Myocyte (in vitro differentiated cells): ENCODE data around the gene RARS2. TPM values are rescaled to one million over a fixed set of nuclear protein-coding genes. Genes with fewer than 3 reads are reported as not detected.
A peak's percentile ranks its signal among the peaks of the same experiment; 100 is the strongest.
"Not testable (repeated sequence)": the region's sequence is repeated elsewhere in the genome, so short reads cannot be mapped to it uniquely, and the experiment has no call there.

Source experiments
- DNase-seq: peaks from one replicate; pipeline ENCODE4 v3.0.0-alpha.2; 2012; ENCODE audit warnings: low read depth
- polyA plus RNA-seq: library from polyadenylated mRNA; unstranded; fragments of >200 nt; gene quantifications from one replicate; pipeline ENCODE4 v1.2.1, GENCODE V29; 2012; ENCODE audit warnings: missing spikeins
- total RNA-seq: library from RNA; depleted of rRNA; stranded (reverse); fragments of >200 nt; gene quantifications from 2 replicates; pipeline ENCODE4 v1.2.3, GENCODE V29; 2014

Gene RARS2
- 28.7 and 31.2 TPM in 2 replicates for total RNA-seq
- polyA plus RNA-seq, result 34.0 TPM

- peak; percentile 95 for DNase-seq
Observed at GRCh38 chr6:87589693-87590416, at the start of gene RARS2, which contains the start of gene ORC3. TSS of gene RARS2 (minus strand) at chr6:87589987. CDS start at chr6:87589957, 30 bp downstream. TSS of gene ORC3 (plus strand) at chr6:87590135. CDS start at chr6:87590169, 34 bp downstream.

- no peak for DNase-seq
Observed at GRCh38 chr6:87639373-87639772, 49.6 kb upstream of the RARS2 start.

DNA sequence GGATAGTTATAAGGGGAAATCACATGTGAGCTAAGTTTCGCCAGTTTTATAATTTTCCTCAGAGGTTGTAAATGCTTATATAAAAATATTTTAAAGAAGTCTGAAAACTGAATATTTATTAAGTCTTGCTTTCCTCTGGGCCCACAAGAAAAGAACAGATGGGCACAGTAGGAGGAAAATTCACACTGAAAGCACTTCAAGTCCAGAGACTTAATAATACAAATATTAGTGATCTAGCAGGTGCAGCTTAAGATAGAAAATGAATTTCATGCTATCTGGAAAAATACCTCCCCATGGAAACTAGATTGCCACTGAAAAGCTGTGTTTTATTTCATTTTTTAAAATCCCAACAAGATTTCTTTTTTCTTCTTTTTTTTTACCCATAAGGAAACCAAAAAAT, 47.3 kb upstream of the RARS2 start:
- no peak for DNase-seq

GRCh38 chr6:87636315-87636714, 46.5 kb upstream of the RARS2 start:
- no peak for DNase-seq

GRCh38 chr6:87633851-87634250, 44.1 kb upstream of the RARS2 start:
- no peak for DNase-seq

DNA sequence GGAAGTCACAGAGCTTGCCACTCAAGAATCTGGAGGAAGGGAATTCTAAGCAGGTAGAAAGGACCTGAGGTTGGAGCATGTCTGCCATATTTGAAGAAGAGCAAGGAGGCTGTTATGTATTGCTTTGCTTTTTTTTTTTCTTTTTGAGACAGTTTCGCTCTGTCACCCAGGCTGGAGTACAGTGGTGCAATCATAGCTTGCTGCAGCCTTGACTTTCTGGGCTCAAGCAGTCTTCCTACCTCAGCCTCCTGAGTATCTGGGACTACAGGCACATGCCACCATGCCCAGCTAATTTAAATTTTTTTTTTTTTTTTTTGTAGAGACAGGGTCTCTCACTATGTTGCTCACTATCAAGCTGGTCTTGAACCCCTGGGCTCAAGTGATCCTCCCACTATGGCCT, 41.0 kb upstream of the RARS2 start:
- no peak for DNase-seq

GRCh38 chr6:87628881-87629280, 39.1 kb upstream of the RARS2 start:
- peak; percentile 62 for DNase-seq

DNA sequence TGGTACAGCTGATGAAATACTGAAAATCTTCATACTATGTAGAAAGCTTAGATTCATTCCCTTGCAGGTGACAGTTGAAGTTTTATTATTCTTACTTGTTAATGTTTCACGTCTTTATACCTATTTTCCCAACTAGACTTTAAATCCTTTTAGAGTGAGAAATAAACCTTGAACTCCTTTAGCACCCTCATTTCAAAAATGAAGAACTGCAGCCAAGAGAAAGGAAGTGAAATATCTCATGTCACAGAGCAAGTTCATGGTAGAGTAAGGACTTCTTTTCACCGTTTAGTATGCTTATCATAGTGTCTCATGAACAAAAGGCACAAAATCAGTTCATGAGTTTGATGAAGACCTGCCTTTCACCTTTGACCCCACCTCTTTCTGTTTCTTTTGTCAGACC, 38.6 kb upstream of the RARS2 start:
- no peak for DNase-seq

DNA sequence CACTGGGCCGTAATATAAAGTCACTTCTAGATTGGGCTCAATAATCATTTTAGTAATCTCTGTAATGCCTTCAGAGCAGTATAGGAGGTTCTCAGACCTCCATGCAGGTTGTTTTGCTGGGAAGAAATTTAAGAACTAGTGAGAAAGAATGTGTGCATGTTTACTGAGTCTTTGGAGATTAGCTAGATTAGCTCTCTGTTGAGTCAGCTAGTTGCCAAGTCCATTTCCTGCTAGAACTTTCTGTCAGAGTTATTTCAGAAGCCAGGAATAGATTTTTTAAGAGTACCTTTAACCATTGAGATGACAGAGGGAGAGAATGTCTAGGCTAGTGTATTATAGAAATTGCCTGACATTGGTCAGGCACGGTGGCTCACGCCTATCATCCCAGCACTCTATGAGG, 33.5 kb upstream of the RARS2 start:
- peak; percentile 8 for DNase-seq

DNA sequence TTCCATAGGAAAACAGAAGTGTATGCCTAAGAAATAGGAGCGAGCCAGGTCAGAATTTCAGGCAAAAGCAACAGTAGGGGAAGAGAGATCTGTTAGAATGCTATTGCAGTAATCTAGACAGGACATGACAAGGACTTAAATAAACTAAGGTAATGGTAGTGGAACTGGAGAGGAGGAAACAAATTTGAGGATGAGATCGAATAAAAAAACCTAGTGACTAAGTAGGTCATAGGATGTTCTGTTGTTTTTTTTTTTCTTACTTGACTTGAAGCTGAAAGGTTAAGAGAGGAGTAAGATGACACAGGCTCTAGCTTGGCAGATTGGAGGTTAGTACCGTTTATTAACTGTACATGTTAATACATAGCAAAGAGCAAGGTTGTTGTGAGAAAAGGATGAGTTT, 28.7 kb upstream of the RARS2 start:
- DNase-seq, result no peak

- peak; percentile 52 for DNase-seq
Observed at GRCh38 chr6:87617405-87617804, 27.6 kb upstream of the RARS2 start.

DNA sequence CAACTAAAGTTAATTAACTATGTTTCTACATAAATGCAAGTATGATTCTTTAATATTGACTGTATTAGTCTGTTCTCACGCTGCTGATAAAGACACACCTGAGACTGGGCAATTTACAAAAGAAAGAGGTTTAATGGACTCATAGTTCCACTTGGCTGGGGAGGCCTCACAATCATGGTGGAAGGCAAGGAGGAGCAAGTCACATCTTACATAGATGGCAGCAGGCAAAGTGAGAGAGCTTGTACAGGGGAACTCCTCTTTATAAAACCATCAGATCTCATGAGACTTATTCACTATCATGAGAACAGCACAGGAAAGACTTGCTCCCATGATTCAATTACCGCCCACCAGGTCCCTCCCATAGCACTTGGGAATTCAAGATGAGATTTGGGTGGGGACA, 23.2 kb upstream of the RARS2 start:
- not testable (repeated sequence) for DNase-seq

GRCh38 chr6:87608802-87609201, 19.0 kb upstream of the RARS2 start:
- DNase-seq, result no peak

- no peak for DNase-seq
Observed at GRCh38 chr6:87606199-87606598, 16.4 kb upstream of the RARS2 start.

- DNase-seq, result no peak
Observed at GRCh38 chr6:87600576-87600975, 10.8 kb upstream of the RARS2 start.

GRCh38 chr6:87590990-87591389, 1.2 kb upstream of the RARS2 start:
- no peak for DNase-seq

DNA sequence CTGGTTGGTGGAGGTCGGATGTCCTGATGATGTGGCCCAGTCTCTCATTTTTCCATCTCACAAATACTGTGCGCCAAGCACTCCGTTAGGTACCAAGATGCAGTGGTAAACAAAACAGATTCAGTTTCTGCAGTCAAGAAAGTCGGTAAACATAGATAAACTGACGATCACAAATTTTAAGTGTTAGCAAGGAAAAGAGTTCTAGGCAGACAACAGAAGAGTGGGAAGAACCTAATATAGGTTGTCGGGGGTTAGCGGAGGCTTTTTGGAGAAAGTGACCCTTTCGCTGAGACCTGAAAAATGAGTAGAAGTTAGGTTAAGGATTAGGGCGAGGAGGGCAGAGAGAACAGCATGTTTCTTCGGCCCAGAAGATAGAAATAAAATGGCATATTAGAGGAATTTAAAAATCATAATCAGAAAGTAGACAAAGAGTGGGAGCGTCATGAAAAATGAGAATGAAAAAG, 662 bp upstream of the RARS2 start:
- no peak for DNase-seq

DNA sequence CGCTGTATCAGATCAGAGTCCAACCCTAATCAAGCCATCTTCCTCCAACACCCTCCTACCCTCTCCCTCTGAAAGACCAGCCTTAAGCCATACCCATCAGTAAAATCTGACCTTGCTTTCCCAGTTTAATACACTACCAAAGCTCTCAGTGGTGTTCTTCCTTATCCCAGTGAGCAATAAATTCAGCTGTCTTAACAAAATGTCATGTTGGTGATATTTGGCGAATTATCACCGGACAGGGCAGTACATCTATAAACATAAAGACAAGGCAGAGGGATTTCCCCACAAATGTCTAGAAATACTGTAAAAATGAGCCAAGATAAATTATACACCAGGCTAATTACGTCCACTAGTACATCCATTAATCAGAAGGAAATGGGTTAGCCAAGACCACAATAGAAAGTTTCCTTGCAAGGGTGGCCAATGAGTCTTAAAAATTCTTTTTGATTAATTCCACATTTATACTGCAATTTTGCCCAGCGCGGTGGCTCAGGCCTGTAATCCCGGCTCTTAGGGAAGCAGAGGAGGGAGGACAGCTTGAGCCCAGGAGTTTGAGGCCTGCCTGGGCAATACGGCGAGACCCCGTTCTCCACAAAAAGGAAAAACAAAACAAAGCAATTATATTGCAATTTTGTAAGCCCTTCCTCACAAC, 905 bp downstream of the RARS2 start:
- DNase-seq, result peak; percentile 5

DNA sequence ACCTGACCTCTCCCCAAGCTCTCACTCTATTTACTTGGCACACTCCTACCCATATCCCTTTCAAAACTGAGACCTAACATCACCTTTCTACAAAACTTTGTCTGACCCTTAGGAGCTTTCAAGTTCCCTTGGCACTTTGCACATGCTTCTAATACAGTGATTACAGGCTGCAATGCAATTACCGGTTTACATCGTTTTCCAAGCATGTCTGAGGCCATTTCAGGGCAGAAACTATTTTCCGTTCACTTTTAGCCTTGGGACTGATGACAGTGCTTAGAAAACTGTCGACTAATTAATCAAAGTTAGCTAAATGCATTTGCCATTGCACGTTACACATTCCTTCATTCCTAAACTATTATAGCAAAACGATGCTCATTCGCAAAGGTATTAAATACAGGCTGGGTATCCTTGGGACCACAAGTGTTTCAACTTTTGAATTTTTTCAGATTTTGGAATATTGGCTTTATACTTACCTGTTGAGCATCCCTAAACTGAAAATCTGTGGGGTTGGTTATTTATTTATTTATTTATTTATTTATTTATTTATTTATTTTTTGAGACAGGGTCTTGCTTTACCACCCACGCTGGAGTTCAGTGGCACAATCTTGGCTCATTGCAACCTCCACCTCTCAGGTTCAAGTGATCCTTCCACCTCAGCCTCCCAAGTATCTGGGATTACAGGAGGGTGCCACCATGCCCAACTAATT, 3.3 kb downstream of the RARS2 start:
- DNase-seq, result no peak

DNA sequence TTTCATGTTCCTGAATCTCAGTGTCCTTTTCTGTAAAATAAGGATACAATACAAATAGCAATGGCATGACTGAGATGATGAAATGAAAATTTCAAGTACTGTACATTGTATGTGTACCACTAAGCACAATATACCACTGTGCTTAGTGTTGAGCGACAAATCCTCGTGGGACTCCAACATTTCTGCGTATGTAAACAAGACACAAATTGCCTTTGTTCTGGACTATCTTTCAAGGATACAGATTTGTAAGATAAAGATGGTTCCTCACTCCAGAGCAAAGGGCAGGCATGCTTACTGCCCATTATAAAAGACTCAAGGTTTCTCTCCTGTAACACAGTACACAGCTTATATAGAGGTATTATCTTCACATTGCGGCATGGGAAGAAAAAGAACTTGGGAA, 6.0 kb downstream of the RARS2 start:
- DNase-seq, result no peak

- DNase-seq, result no peak
Observed at GRCh38 chr6:87575423-87575822, 14.4 kb downstream of the RARS2 start.

DNA sequence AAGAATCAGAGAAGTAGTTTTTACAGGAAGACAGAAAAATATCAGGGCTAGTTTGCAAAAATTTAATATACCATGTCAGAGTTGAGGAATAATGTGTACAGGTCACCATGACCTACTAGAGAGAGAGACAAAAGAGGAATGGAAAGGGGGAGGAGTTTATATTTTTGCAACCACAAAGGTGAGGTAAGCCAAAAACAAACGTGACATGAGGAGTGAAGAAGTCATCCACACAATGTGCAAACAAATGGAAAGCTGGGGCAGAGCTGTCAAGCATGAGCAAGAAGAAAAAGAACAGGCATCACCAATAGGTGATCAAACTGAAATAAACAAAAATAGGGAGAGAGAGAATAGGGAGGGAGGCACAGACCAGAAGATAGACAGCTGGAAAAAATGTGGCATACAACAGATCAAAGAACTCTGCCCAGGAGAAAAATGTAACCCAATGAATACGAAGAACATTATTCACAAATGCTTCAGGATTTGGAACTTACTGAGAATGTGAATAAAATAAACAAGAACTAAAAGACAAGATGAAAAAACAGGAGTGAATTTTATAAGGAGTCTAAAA, 15.5 kb downstream of the RARS2 start:
- DNase-seq, result no peak
